ENCODE measurements around the gene TENM4.

- TF ChIP-seq, protein P1, sequence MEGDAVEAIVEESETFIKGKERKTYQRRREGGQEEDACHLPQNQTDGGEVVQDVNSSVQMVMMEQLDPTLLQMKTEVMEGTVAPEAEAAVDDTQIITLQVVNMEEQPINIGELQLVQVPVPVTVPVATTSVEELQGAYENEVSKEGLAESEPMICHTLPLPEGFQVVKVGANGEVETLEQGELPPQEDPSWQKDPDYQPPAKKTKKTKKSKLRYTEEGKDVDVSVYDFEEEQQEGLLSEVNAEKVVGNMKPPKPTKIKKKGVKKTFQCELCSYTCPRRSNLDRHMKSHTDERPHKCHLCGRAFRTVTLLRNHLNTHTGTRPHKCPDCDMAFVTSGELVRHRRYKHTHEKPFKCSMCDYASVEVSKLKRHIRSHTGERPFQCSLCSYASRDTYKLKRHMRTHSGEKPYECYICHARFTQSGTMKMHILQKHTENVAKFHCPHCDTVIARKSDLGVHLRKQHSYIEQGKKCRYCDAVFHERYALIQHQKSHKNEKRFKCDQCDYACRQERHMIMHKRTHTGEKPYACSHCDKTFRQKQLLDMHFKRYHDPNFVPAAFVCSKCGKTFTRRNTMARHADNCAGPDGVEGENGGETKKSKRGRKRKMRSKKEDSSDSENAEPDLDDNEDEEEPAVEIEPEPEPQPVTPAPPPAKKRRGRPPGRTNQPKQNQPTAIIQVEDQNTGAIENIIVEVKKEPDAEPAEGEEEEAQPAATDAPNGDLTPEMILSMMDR (IDR thresholded peaks at IDR 0.05) = no peak
- no peak for TF ChIP-seq EZH2phosphoT487 (IDR thresholded peaks at IDR 0.05)
- no peak for TF ChIP-seq EZH2 (IDR thresholded peaks at IDR 0.05)
Measured at GRCh38 chr11:79374727-79375126, 66.1 kb downstream of the TENM4 start.

Measured in neural progenitor cell (in vitro differentiated cells).